ENCODE measurements around the gene MFGE8.
"Not testable (repeated sequence)": the region's sequence is repeated elsewhere in the genome, so short reads cannot be mapped to it uniquely, and the experiment has no call there.

The MFGE8 gene

GRCh38 chr15:88913017-88913849, at the start of gene MFGE8:
TSS of gene MFGE8 (minus strand) at chr15:88913379. CDS start at chr15:88913319, 60 bp downstream.
- peak; percentile 46 to 55 for DNase-seq (ENCODE audit: low read depth in 2 of 2)

GRCh38 chr15:88959445-88959844, 46.3 kb upstream of the MFGE8 start:
- no peak for DNase-seq (ENCODE audit: low read depth in 2 of 2)

GRCh38 chr15:88956906-88957305, 43.7 kb upstream of the MFGE8 start:
- no peak for DNase-seq (ENCODE audit: low read depth in 2 of 2)

- DNase-seq (ENCODE audit: low read depth in 2 of 2): no peak
Observed at GRCh38 chr15:88956263-88956662, 43.1 kb upstream of the MFGE8 start.

GRCh38 chr15:88954431-88955277, 41.5 kb upstream of the MFGE8 start:
- no peak for DNase-seq (ENCODE audit: low read depth in 2 of 2)

- no peak for DNase-seq (ENCODE audit: low read depth in 2 of 2)
Observed at GRCh38 chr15:88950600-88951160, 37.5 kb upstream of the MFGE8 start.

- no peak for DNase-seq (ENCODE audit: low read depth in 2 of 2)
Observed at GRCh38 chr15:88949734-88950400, 36.7 kb upstream of the MFGE8 start.

- DNase-seq (ENCODE audit: low read depth in 2 of 2): no peak
Observed at GRCh38 chr15:88940110-88940675, 27.0 kb upstream of the MFGE8 start.

- no peak for DNase-seq (ENCODE audit: low read depth in 2 of 2)
Observed at GRCh38 chr15:88939486-88939806, 26.3 kb upstream of the MFGE8 start.

GRCh38 chr15:88938802-88939485, 25.8 kb upstream of the MFGE8 start:
- no peak for DNase-seq (ENCODE audit: low read depth in 2 of 2)

- DNase-seq (ENCODE audit: low read depth in 2 of 2): not testable (repeated sequence)
Observed at GRCh38 chr15:88934449-88934848, 21.3 kb upstream of the MFGE8 start.

- DNase-seq (ENCODE audit: low read depth in 2 of 2): no peak
Observed at GRCh38 chr15:88932875-88933330, 19.7 kb upstream of the MFGE8 start.

- DNase-seq (ENCODE audit: low read depth in 2 of 2): no peak
Observed at GRCh38 chr15:88932271-88932874, 19.2 kb upstream of the MFGE8 start.

- no peak for DNase-seq (ENCODE audit: low read depth in 2 of 2)
Observed at GRCh38 chr15:88930579-88930978, 17.4 kb upstream of the MFGE8 start.

GRCh38 chr15:88929358-88930098, 16.3 kb upstream of the MFGE8 start:
- DNase-seq (ENCODE audit: low read depth in 2 of 2): not testable (repeated sequence)

- not testable (repeated sequence) for DNase-seq (ENCODE audit: low read depth in 2 of 2)
Observed at GRCh38 chr15:88928192-88928591, 15.0 kb upstream of the MFGE8 start.

GRCh38 chr15:88925648-88926047, 12.5 kb upstream of the MFGE8 start:
- not testable (repeated sequence) for DNase-seq (ENCODE audit: low read depth in 2 of 2)

GRCh38 chr15:88920892-88921435, 7.8 kb upstream of the MFGE8 start:
- DNase-seq (ENCODE audit: low read depth in 2 of 2): not testable (repeated sequence)

GRCh38 chr15:88920186-88920891, 7.2 kb upstream of the MFGE8 start:
- no peak for DNase-seq (ENCODE audit: low read depth in 2 of 2)
